Measurements from ENCODE around the gene ATG9B.

DNA sequence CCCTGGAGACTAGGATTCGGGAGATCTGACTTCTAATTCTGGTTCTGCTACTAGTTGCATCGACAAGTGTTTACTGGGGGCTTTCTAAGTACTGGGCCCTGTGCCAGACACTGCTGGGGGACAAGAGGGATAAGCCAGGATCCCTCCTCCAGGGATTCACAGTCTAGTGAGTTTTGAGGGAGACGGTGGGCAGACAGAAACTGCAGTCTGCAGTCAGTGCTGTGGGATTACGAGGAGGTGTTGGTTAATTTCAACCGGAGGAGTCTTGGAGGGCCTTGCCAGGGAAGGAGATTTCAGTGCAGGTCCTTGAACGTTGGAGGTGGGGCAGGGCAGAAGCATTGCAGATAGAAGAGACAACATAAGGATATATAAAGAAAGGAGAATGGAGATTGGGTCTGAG, 42.6 kb downstream of the ATG9B start:
- TF ChIP-seq, protein P1, sequence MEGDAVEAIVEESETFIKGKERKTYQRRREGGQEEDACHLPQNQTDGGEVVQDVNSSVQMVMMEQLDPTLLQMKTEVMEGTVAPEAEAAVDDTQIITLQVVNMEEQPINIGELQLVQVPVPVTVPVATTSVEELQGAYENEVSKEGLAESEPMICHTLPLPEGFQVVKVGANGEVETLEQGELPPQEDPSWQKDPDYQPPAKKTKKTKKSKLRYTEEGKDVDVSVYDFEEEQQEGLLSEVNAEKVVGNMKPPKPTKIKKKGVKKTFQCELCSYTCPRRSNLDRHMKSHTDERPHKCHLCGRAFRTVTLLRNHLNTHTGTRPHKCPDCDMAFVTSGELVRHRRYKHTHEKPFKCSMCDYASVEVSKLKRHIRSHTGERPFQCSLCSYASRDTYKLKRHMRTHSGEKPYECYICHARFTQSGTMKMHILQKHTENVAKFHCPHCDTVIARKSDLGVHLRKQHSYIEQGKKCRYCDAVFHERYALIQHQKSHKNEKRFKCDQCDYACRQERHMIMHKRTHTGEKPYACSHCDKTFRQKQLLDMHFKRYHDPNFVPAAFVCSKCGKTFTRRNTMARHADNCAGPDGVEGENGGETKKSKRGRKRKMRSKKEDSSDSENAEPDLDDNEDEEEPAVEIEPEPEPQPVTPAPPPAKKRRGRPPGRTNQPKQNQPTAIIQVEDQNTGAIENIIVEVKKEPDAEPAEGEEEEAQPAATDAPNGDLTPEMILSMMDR (IDR thresholded peaks at IDR 0.05): no peak
- TF ChIP-seq EZH2 (IDR thresholded peaks at IDR 0.05; ENCODE audit: borderline replicate concordance, insufficient read depth, low read depth, low read length, poor library complexity, severe bottlenecking): no peak
